H1 (cell line): Measurements from ENCODE around the gene ARHGEF10L. TPM values are rescaled to one million over a fixed set of nuclear protein-coding genes. Genes with fewer than 3 reads are reported as not detected.

ENCODE experiments used
- CTCF ChIA-PET: fragments of 300-600 bp; sonication (Branson Sonifier 250); formaldehyde crosslinking; loops from one replicate; lab custom pipeline; 2021; ENCODE audit not compliant: partially characterized antibody; lab: Charles Lee
- POLR2A ChIA-PET: fragments of 300-600 bp; sonication (Branson Sonifier 250); formaldehyde crosslinking; loops from one replicate; lab custom pipeline; 2021; ENCODE audit warnings: inconsistent platforms; ENCODE audit not compliant: partially characterized antibody; lab: Charles Lee
- DNase-seq, 2 experiments: peaks; one replicate each; pipeline versions ENCODE4 v3.0.0 to v3.0.0-alpha.2; 2010 to 2022; ENCODE audit warnings: low spot score in 2 of 2, low read depth in 1 of 2, mixed read lengths in 1 of 2
- FAIRE-seq: peaks from 2 replicates; lab custom pipeline; 2011; peaks lifted over from hg19 to GRCh38; lab: Jason Lieb, UNC
- H2AFZ ChIP-seq: 2 replicates; pipeline ENCODE4 v1.8.1; 2012; ENCODE audit warnings: low read length, inconsistent platforms
- H2AK5ac ChIP-seq: 2 replicates; pipeline ENCODE4 v1.6.1; 2013; ENCODE audit warnings: low read depth, low read length
- H2BK120ac ChIP-seq: replicated peaks from 2 replicates; pipeline ENCODE3; 2013; ENCODE audit warnings: low read depth, low read length, inconsistent platforms
- H2BK12ac ChIP-seq: 2 replicates; pipeline ENCODE4 v1.6.1; 2013; ENCODE audit warnings: low read depth, low read length
- H2BK15ac ChIP-seq: 2 replicates; pipeline ENCODE4 v1.6.1; 2013; ENCODE audit warnings: low read length
- H2BK20ac ChIP-seq: 2 replicates; pipeline ENCODE4 v1.6.1; 2013; ENCODE audit warnings: low read length
- H2BK5ac ChIP-seq: 2 replicates; pipeline ENCODE4 v1.6.1; 2013; ENCODE audit warnings: low read depth, low read length
- H3K14ac ChIP-seq: 2 replicates; pipeline ENCODE4 v1.6.1; 2013; ENCODE audit warnings: inconsistent platforms; ENCODE audit not compliant: insufficient read length
- H3K18ac ChIP-seq: 2 replicates; pipeline ENCODE4 v1.6.1; 2013; ENCODE audit warnings: low read length; ENCODE audit errors: extremely low read depth
- H3K23ac ChIP-seq: 2 replicates; pipeline ENCODE4 v1.6.1; 2013; ENCODE audit warnings: inconsistent platforms; ENCODE audit not compliant: insufficient read length
- H3K23me2 ChIP-seq: 2 replicates; pipeline ENCODE4 v1.6.1; 2013; ENCODE audit warnings: low read depth, low read length
- H3K27ac ChIP-seq: 2 replicates; pipeline ENCODE4 v1.6.1; 2011; ENCODE audit warnings: low read depth, low read length, inconsistent platforms
- H3K27me3 ChIP-seq, 4 experiments: replicated peaks in 1 of 4; 1 replicate in 1 of 4; 2 replicates in 3 of 4; pipeline versions ENCODE4 v1.6.1 to v1.8.1; 2011 to 2013; ENCODE audit warnings: low read length in 3 of 4, mild to moderate bottlenecking in 3 of 4, inconsistent platforms in 2 of 4, mixed read lengths in 2 of 4, moderate library complexity in 1 of 4; ENCODE audit not compliant: control insufficient read depth in 3 of 4, insufficient read depth in 3 of 4; ENCODE audit errors: extremely low read depth in 1 of 4
- H3K36me3 ChIP-seq, 4 experiments: 2 replicates each; pipeline versions ENCODE4 v1.6.1 to v1.8.1; 2011 to 2013; ENCODE audit warnings: mild to moderate bottlenecking in 4 of 4, low read length in 3 of 4, moderate library complexity in 2 of 4, control low read depth in 1 of 4, inconsistent platforms in 1 of 4; ENCODE audit not compliant: insufficient read depth in 4 of 4, control insufficient read depth in 2 of 4
- H3K4ac ChIP-seq: replicated peaks from 2 replicates; pipeline ENCODE3; 2013; ENCODE audit warnings: low read length, low read depth, mixed read lengths, inconsistent platforms; ENCODE audit not compliant: insufficient read length
- H3K4me1 ChIP-seq, 4 experiments: replicated peaks in 1 of 4; 1 replicate in 1 of 4; 2 replicates in 3 of 4; pipeline versions ENCODE4 v1.6.1 to v1.8.1; 2011 to 2013; ENCODE audit warnings: low read length in 3 of 4, inconsistent platforms in 2 of 4, mixed read lengths in 1 of 4; ENCODE audit not compliant: insufficient read depth in 4 of 4, control insufficient read depth in 3 of 4
- H3K4me2 ChIP-seq, 2 experiments: 2 replicates each; pipeline versions ENCODE4 v1.6.1 to v1.8.1; 2011 to 2013; ENCODE audit warnings: low read depth in 2 of 2, low read length in 2 of 2, control low read depth in 1 of 2, inconsistent platforms in 1 of 2, mild to moderate bottlenecking in 1 of 2; ENCODE audit not compliant: insufficient read depth in 1 of 2
- H3K4me3 ChIP-seq, 4 experiments: fragments of 200-600, 300-600 bp in 1 of 4; sonication (generic), shearing (Covaris generic), sonication (Bioruptor Twin) in 1 of 4; 2 replicates each; pipeline versions ENCODE4 v1.5.1 to v1.8.1; 2011 to 2016; ENCODE audit warnings: low read length in 4 of 4, low read depth in 3 of 4, control low read depth in 2 of 4, inconsistent platforms in 2 of 4, mild to moderate bottlenecking in 2 of 4, mixed read lengths in 1 of 4, moderate library complexity in 1 of 4; ENCODE audit not compliant: insufficient read depth in 2 of 4; ENCODE audit errors: extremely low read depth in 1 of 4
- H3K56ac ChIP-seq: replicated peaks from 2 replicates; pipeline ENCODE3; 2013; ENCODE audit warnings: low read depth, mild to moderate bottlenecking, mixed read lengths, low read length, inconsistent platforms; ENCODE audit not compliant: insufficient read length
- H3K79me1 ChIP-seq: 2 replicates; pipeline ENCODE4 v1.6.1; 2013; ENCODE audit warnings: low read depth, low read length, control low read depth
- H3K79me2 ChIP-seq, 2 experiments: 2 replicates each; pipeline versions ENCODE4 v1.6.1 to v1.8.1; 2012 to 2013; ENCODE audit warnings: low read length in 2 of 2, mild to moderate bottlenecking in 2 of 2, inconsistent platforms in 1 of 2; ENCODE audit not compliant: insufficient read depth in 2 of 2, control insufficient read depth in 1 of 2
- H3K9ac ChIP-seq, 4 experiments: replicated peaks in 1 of 4; 1 replicate in 1 of 4; 2 replicates in 3 of 4; pipeline versions ENCODE4 v1.6.1 to v1.8.1; 2011 to 2013; ENCODE audit warnings: low read depth in 3 of 4, low read length in 3 of 4, control low read depth in 2 of 4, mild to moderate bottlenecking in 2 of 4, moderate library complexity in 2 of 4, inconsistent platforms in 1 of 4; ENCODE audit errors: extremely low read depth in 1 of 4
- H3K9me3 ChIP-seq, 2 experiments: 2 replicates each; pipeline versions ENCODE4 v1.6.1 to v1.8.1; 2012 to 2013; ENCODE audit warnings: mild to moderate bottlenecking in 2 of 2, moderate library complexity in 2 of 2, control low read depth in 1 of 2, inconsistent platforms in 1 of 2, low read depth in 1 of 2, low read length in 1 of 2, mixed read lengths in 1 of 2; ENCODE audit not compliant: insufficient read depth in 2 of 2
- H4K20me1 ChIP-seq, 2 experiments: replicated peaks in 1 of 2; 2 replicates each; pipeline versions ENCODE3 to v1.8.1; 2011 to 2013; ENCODE audit warnings: inconsistent platforms in 2 of 2, low read length in 2 of 2, mild to moderate bottlenecking in 1 of 2; ENCODE audit not compliant: insufficient read depth in 2 of 2, control insufficient read depth in 1 of 2
- H4K5ac ChIP-seq: 2 replicates; pipeline ENCODE4 v1.6.1; 2013; ENCODE audit warnings: low read length, low read depth, mixed read lengths, inconsistent platforms; ENCODE audit not compliant: insufficient read length
- H4K8ac ChIP-seq: 2 replicates; pipeline ENCODE4 v1.8.0; 2013; ENCODE audit warnings: mild to moderate bottlenecking, moderate library complexity, low read length, inconsistent platforms; ENCODE audit not compliant: insufficient read depth; ENCODE audit errors: extremely low read depth
- H4K91ac ChIP-seq: replicated peaks from 2 replicates; pipeline ENCODE3; 2013; ENCODE audit warnings: low read length, mixed read lengths, inconsistent platforms; ENCODE audit not compliant: insufficient read length
- ASH2L ChIP-seq: fragments of 200-600, 300-600 bp; sonication (generic); IDR thresholded peaks from one replicate; pipeline ENCODE4 v1.7.1; 2017; ENCODE audit warnings: low read length
- BRCA1 ChIP-seq: IDR thresholded peaks from 2 replicates; pipeline ENCODE4 v1.6.1; 2012; ENCODE audit warnings: low read depth, low read length, improper control_type of control experiment
- CEBPB ChIP-seq: IDR thresholded peaks from 2 replicates; pipeline ENCODE4 v1.6.1; 2012; ENCODE audit warnings: low read depth, low read length
- EP300 ChIP-seq, 2 experiments: IDR thresholded peaks; 1 replicate in 1 of 2; 2 replicates in 1 of 2; pipeline ENCODE4 v1.6.1; 2011 to 2012; ENCODE audit warnings: low read depth in 2 of 2, low read length in 2 of 2, mild to moderate bottlenecking in 2 of 2, borderline replicate concordance in 1 of 2, inconsistent platforms in 1 of 2, moderate library complexity in 1 of 2
- JUND ChIP-seq: IDR thresholded peaks from 2 replicates; pipeline ENCODE4 v1.6.1; 2011; ENCODE audit warnings: mild to moderate bottlenecking, improper control_type of control experiment, low read length
- KDM1A ChIP-seq: fragments of 200-600, 300-600 bp; sonication (generic); IDR thresholded peaks from 2 replicates; pipeline ENCODE4 v1.7.1; 2016; ENCODE audit warnings: mild to moderate bottlenecking, low read length, borderline replicate concordance
- KDM4A ChIP-seq: IDR thresholded peaks from one replicate; pipeline ENCODE4 v1.7.1; 2012; ENCODE audit warnings: low read depth, mild to moderate bottlenecking, moderate library complexity, low read length, inconsistent platforms; ENCODE audit not compliant: severe bottlenecking
- KDM5A ChIP-seq: fragments of 200-600 bp; IDR thresholded peaks from 2 replicates; pipeline ENCODE4 v1.7.1; 2012; ENCODE audit warnings: mild to moderate bottlenecking, low read length, inconsistent platforms, mixed read lengths
- MAFK ChIP-seq: IDR thresholded peaks from 2 replicates; pipeline ENCODE4 v1.6.1; 2012; ENCODE audit warnings: low read depth, mild to moderate bottlenecking, improper control_type of control experiment, low read length
- NRF1 ChIP-seq: IDR thresholded peaks from 2 replicates; pipeline ENCODE4 v1.6.1; 2011; ENCODE audit warnings: mild to moderate bottlenecking, low read depth, low read length, improper control_type of control experiment
- WGBS, 2 experiments: shearing (Covaris generic) in 1 of 2; methylation state at CpG; one replicate each; pipeline versions ENCODE4 v1.1.6 to v1.1.7; 2013 to 2015; ENCODE audit warnings: low lambda C conversion rate in 2 of 2, mixed read lengths in 2 of 2, inconsistent platforms in 1 of 2, low coverage in 1 of 2, missing lambda C conversion rate in 1 of 2; ENCODE audit not compliant: insufficient replicate concordance in 2 of 2, insufficient coverage in 1 of 2, insufficient read length in 1 of 2; ENCODE audit errors: extremely low coverage in 1 of 2, missing lambda C conversion rate in 1 of 2; 5-methylcytosine and 5-hydroxymethylcytosine counted together
- polyA plus RNA-seq, 7 experiments: library from polyadenylated mRNA; depleted of rRNA in 3 of 7; stranded (reverse) in 5 of 7; unstranded in 2 of 7; fragments of >200 nt in 5 of 7; fragments of 200-250 nt in 2 of 7; gene quantifications; 1 replicate in 5 of 7; 2 replicates in 1 of 7; 4 replicates in 1 of 7; pipeline versions ENCODE4 v1.2.1 to v1.2.3, GENCODE V29; 2011 to 2013; ENCODE audit warnings: missing spikeins in 2 of 7, mixed read lengths in 2 of 7
- total RNA-seq: library from RNA; stranded (reverse); fragmentation: NEBNext Ultra II Directional; extraction: Animal tissue kit (Norgen Biotek cat#: 25700); gene quantifications from 2 replicates; pipeline ENCODE4 v1.2.1, GENCODE V29; 2021
- TF ChIP-seq, protein P1 (sequence below): IDR thresholded peaks from 2 replicates; pipeline ENCODE4 v1.6.1; 2012; ENCODE audit warnings: inconsistent platforms
- TF ChIP-seq, protein P2 (sequence below), 3 experiments: IDR thresholded peaks; 1 replicate in 2 of 3; 2 replicates in 1 of 3; pipeline versions ENCODE4 v1.5.1 to v1.6.1; 2011; ENCODE audit warnings: low read length in 3 of 3, mild to moderate bottlenecking in 3 of 3, inconsistent platforms in 2 of 3, low read depth in 1 of 3, moderate library complexity in 1 of 3; ENCODE audit not compliant: insufficient read depth in 1 of 3; ENCODE audit errors: control extremely low read depth in 1 of 3

The ARHGEF10L gene
- total and polyA plus RNA-seq, 2 of the 8 experiments (the other 6 are each of a cell fraction or from before 2014, with no cell fraction given): 33.6 to 39.6 TPM

DNA sequence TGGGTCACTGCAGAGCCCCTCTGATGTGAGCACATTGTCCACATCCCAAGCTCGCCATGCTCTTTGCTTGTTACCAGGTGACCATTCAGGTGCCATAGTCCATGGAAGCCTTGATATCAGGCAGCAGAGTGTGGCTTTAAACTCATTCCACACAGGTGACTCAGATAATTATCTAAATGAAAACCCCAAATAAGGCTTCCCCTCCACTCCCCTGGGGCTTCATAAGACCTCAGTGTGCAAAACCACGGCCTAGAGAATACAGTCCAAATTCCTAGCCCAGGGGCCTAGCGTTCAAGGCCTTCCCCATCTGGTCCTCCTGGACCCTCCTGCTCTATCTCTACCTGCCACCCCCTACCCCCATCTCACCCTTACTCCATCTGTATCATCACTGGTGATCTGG lies 97.1 kb downstream of the ARHGEF10L start:
- no peak overlapping the region for H2BK120ac ChIP-seq
- no peaks in the 10 kb centered on the region for H3K9me3 ChIP-seq
- H4K8ac ChIP-seq: no peak overlapping the region
- H3K79me1 ChIP-seq: peaks cover 2% of the 10 kb centered on the region; the same call in 1 of the 2 replicates
- CTCF ChIA-PET: interaction anchor here (0.7 to 1.8 kb wide), 5 partner anchors 11 to 892 kb away, joined by 3 to 6 read pairs (median 4); no protein-coding TSS in a partner anchor
- H3K14ac ChIP-seq: no peak overlapping the region
- H3K36me3 ChIP-seq: peaks cover 25 to 67% (median 49%) of the 10 kb centered on the region in 4 experiments
- no peak overlapping the region for H3K4me2 ChIP-seq
- DNase-seq: no peak
- H3K4me3 ChIP-seq: no peak overlapping the region
- no peaks in the 10 kb centered on the region for H3K79me2 ChIP-seq
- no peak overlapping the region for H2BK12ac ChIP-seq
- H3K18ac ChIP-seq: no peak overlapping the region
- H3K23ac ChIP-seq: no peak overlapping the region
- H4K5ac ChIP-seq: no peak overlapping the region
- H3K23me2 ChIP-seq: no peaks in the 10 kb centered on the region
- peaks cover 2 to 7% of the 10 kb centered on the region in 2 experiments for H4K20me1 ChIP-seq
- no peak overlapping the region for H3K56ac ChIP-seq
- WGBS, 2 experiments: 88% methylated on average over 3 of the region's 3 CpGs; no CpG with 5 or more reads in 1 of the 2 experiments
- H3K4ac ChIP-seq: no peak overlapping the region
- H2BK20ac ChIP-seq: no peak overlapping the region
- no peak overlapping the region for H2BK5ac ChIP-seq
- H3K27ac ChIP-seq: no peak overlapping the region
- POLR2A ChIA-PET: interaction anchor here (0.6 to 0.9 kb wide), 2 partner anchors 55 to 420 kb away, joined by 3 read pairs; no protein-coding TSS in a partner anchor
- no peak overlapping the region for H2AK5ac ChIP-seq
- no peaks in the 10 kb centered on the region for H3K27me3 ChIP-seq
- H3K9ac ChIP-seq: no peak overlapping the region
- H2BK15ac ChIP-seq: no peak overlapping the region
- H2AFZ ChIP-seq: no peak overlapping the region
- H4K91ac ChIP-seq: no peak overlapping the region
- TF ChIP-seq KDM5A (no peak), NRF1 (no peak), BRCA1 (no peak), KDM1A (no peak), JUND (no peak), KDM4A (no peak), ASH2L (no peak), EP300 (IDR thresholded peaks at IDR 0.05; ENCODE audit: borderline replicate concordance in 1 of 2, low read depth in 2 of 2, low read length in 2 of 2) (no peak), MAFK (no peak), CEBPB (no peak)
- TF ChIP-seq, protein P1, sequence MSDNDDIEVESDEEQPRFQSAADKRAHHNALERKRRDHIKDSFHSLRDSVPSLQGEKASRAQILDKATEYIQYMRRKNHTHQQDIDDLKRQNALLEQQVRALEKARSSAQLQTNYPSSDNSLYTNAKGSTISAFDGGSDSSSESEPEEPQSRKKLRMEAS: no peak
- TF ChIP-seq, protein P2, sequence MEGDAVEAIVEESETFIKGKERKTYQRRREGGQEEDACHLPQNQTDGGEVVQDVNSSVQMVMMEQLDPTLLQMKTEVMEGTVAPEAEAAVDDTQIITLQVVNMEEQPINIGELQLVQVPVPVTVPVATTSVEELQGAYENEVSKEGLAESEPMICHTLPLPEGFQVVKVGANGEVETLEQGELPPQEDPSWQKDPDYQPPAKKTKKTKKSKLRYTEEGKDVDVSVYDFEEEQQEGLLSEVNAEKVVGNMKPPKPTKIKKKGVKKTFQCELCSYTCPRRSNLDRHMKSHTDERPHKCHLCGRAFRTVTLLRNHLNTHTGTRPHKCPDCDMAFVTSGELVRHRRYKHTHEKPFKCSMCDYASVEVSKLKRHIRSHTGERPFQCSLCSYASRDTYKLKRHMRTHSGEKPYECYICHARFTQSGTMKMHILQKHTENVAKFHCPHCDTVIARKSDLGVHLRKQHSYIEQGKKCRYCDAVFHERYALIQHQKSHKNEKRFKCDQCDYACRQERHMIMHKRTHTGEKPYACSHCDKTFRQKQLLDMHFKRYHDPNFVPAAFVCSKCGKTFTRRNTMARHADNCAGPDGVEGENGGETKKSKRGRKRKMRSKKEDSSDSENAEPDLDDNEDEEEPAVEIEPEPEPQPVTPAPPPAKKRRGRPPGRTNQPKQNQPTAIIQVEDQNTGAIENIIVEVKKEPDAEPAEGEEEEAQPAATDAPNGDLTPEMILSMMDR (IDR thresholded peaks at IDR 0.05; ENCODE audit: control extremely low read depth in 1 of 3, insufficient read depth in 1 of 3, low read depth in 1 of 3, low read length in 3 of 3): no peak
- no peaks in the 10 kb centered on the region for H3K4me1 ChIP-seq
- FAIRE-seq: no peak
